Skeletal muscle tissue (tissue), 4 donors: Measurements from ENCODE around the gene HEATR9. TPM values are rescaled to one million over a fixed set of nuclear protein-coding genes. Genes with fewer than 3 reads are reported as not detected.

ENCODE experiments used
- H3K27ac ChIP-seq: one replicate; pipeline ENCODE4 v1.7.0; 2013; ENCODE audit warnings: mild to moderate bottlenecking, low read depth, low read length, inconsistent platforms
- H3K27me3 ChIP-seq, 3 donors: one replicate each; pipeline ENCODE4 v1.7.0; 2013; ENCODE audit warnings: low read length in 3 of 3; ENCODE audit not compliant: control insufficient read depth in 3 of 3, insufficient read depth in 3 of 3
- H3K36me3 ChIP-seq, 3 donors: one replicate each; pipeline ENCODE4 v1.7.0; 2013; ENCODE audit warnings: low read length in 3 of 3; ENCODE audit not compliant: control insufficient read depth in 3 of 3, insufficient read depth in 3 of 3
- H3K4me1 ChIP-seq, 3 donors: one replicate each; pipeline ENCODE4 v1.7.0; 2013; ENCODE audit warnings: low read length in 3 of 3, mild to moderate bottlenecking in 3 of 3; ENCODE audit not compliant: control insufficient read depth in 3 of 3, insufficient read depth in 3 of 3
- H3K4me3 ChIP-seq, 3 donors: one replicate each; pipeline ENCODE4 v1.7.0; 2013; ENCODE audit warnings: low read length in 3 of 3
- H3K9ac ChIP-seq, 3 donors: one replicate each; pipeline ENCODE4 v1.7.0; 2013; ENCODE audit warnings: low read length in 3 of 3, mild to moderate bottlenecking in 3 of 3, moderate library complexity in 2 of 3, low read depth in 1 of 3
- H3K9me3 ChIP-seq, 3 donors: one replicate each; pipeline ENCODE4 v1.7.0; 2013; ENCODE audit warnings: low read length in 3 of 3; ENCODE audit not compliant: control insufficient read depth in 3 of 3
- total RNA-seq: library from RNA; depleted of rRNA; stranded (reverse); fragments of >200 nt; gene quantifications from one replicate; pipeline ENCODE4 v1.2.3, GENCODE V29; 2014
- donor health status: Osteomylitis.

The HEATR9 gene
- total RNA-seq, 1 donor from 2014 or later: not detected

GRCh38 chr17:35844547-35844946 lies 24.1 kb downstream of the HEATR9 start:
- Histone ChIP-seq H3K9me3 (no peaks in the 10 kb centered on the region), H3K36me3 (peaks cover 49 to 72% (median 69%) of the 10 kb centered on the region in 3 donors)

GRCh38 chr17:35843698-35844097 lies 25.0 kb downstream of the HEATR9 start:
- Histone ChIP-seq H3K4me3 (no peak overlapping the region), H3K27me3 (no peaks in the 10 kb centered on the region), H3K9me3 (no peaks in the 10 kb centered on the region), H3K36me3 (peaks cover 51 to 71% (median 70%) of the 10 kb centered on the region in 3 donors), H3K4me1 (no peaks in the 10 kb centered on the region), H3K9ac (no peak overlapping the region), H3K27ac (no peak overlapping the region)

More at GRCh38 chr17:35844547-35844946, 24.1 kb downstream of the HEATR9 start:
- H3K27ac ChIP-seq: no peak overlapping the region
- H3K27me3 ChIP-seq: no peaks in the 10 kb centered on the region
- H3K9ac ChIP-seq: no peak overlapping the region
- H3K4me3 ChIP-seq: no peak overlapping the region
- no peaks in the 10 kb centered on the region for H3K4me1 ChIP-seq

GRCh38 chr17:35842239-35842638 lies 26.5 kb downstream of the HEATR9 start:
- Histone ChIP-seq H3K4me1 (no peaks in the 10 kb centered on the region), H3K9ac (no peak overlapping the region), H3K4me3 (no peak overlapping the region)

GRCh38 chr17:35841505-35841904 lies 27.2 kb downstream of the HEATR9 start:
- Histone ChIP-seq H3K27me3 (no peaks in the 10 kb centered on the region), H3K9me3 (no peaks in the 10 kb centered on the region), H3K4me3 (no peak overlapping the region), H3K4me1 (no peaks in the 10 kb centered on the region), H3K36me3 (peaks cover 61 to 80% (median 77%) of the 10 kb centered on the region in 3 donors), H3K27ac (no peak overlapping the region), H3K9ac (no peak overlapping the region)

More at GRCh38 chr17:35842239-35842638, 26.5 kb downstream of the HEATR9 start:
- Histone ChIP-seq H3K27me3 (no peaks in the 10 kb centered on the region), H3K36me3 (peaks cover 58 to 77% (median 74%) of the 10 kb centered on the region in 3 donors), H3K27ac (no peak overlapping the region), H3K9me3 (no peaks in the 10 kb centered on the region)

- H3K27ac ChIP-seq: no peak overlapping the region
- no peak overlapping the region for H3K9ac ChIP-seq
- H3K36me3 ChIP-seq: peaks cover 61 to 80% (median 77%) of the 10 kb centered on the region in 3 donors
- no peaks in the 10 kb centered on the region for H3K4me1 ChIP-seq
- no peak overlapping the region for H3K4me3 ChIP-seq
- no peaks in the 10 kb centered on the region for H3K9me3 ChIP-seq
- no peaks in the 10 kb centered on the region for H3K27me3 ChIP-seq
Observed at GRCh38 chr17:35841101-35841500, 27.6 kb downstream of the HEATR9 start.

GRCh38 chr17:35825206-35825605 lies 43.5 kb downstream of the HEATR9 start:
- no peaks in the 10 kb centered on the region for H3K4me1 ChIP-seq
- H3K4me3 ChIP-seq: no peak overlapping the region
- no peak overlapping the region for H3K9ac ChIP-seq
- peaks cover 6 to 41% (median 40%) of the 10 kb centered on the region in 3 donors for H3K36me3 ChIP-seq
- no peak overlapping the region for H3K27ac ChIP-seq
- no peaks in the 10 kb centered on the region for H3K27me3 ChIP-seq
- no peaks in the 10 kb centered on the region for H3K9me3 ChIP-seq

- Histone ChIP-seq H3K9ac (no peak overlapping the region), H3K9me3 (no peaks in the 10 kb centered on the region), H3K36me3 (peaks cover 13 to 42% (median 40%) of the 10 kb centered on the region in 3 donors), H3K27me3 (no peaks in the 10 kb centered on the region), H3K27ac (no peak overlapping the region), H3K4me3 (no peak overlapping the region), H3K4me1 (no peaks in the 10 kb centered on the region)
Observed at GRCh38 chr17:35821308-35821707, 47.4 kb downstream of the HEATR9 start.

GRCh38 chr17:35819455-35819854 lies 49.2 kb downstream of the HEATR9 start:
- Histone ChIP-seq H3K4me1 (peaks cover 0 to 4% (median 0%) of the 10 kb centered on the region in 3 donors), H3K36me3 (peaks cover 11 to 39% (median 34%) of the 10 kb centered on the region in 3 donors), H3K4me3 (no peak overlapping the region), H3K27ac (no peak overlapping the region), H3K27me3 (no peaks in the 10 kb centered on the region), H3K9me3 (no peaks in the 10 kb centered on the region), H3K9ac (no peak overlapping the region)

GRCh38 chr17:35817196-35817595 lies 51.5 kb downstream of the HEATR9 start:
- no peaks in the 10 kb centered on the region for H3K27me3 ChIP-seq
- no peak overlapping the region for H3K9ac ChIP-seq
- H3K4me1 ChIP-seq: peaks cover 0 to 4% (median 0%) of the 10 kb centered on the region in 3 donors
- no peak overlapping the region for H3K27ac ChIP-seq
- peaks cover 9 to 21% (median 16%) of the 10 kb centered on the region in 3 donors for H3K36me3 ChIP-seq
- no peak overlapping the region for H3K4me3 ChIP-seq
- no peaks in the 10 kb centered on the region for H3K9me3 ChIP-seq

GRCh38 chr17:35816723-35817122 lies 52.0 kb downstream of the HEATR9 start:
- H3K4me1 ChIP-seq: peaks cover 0 to 8% (median 2%) of the 10 kb centered on the region in 3 donors
- no peak overlapping the region for H3K27ac ChIP-seq
- no peak overlapping the region for H3K4me3 ChIP-seq
- no peaks in the 10 kb centered on the region for H3K27me3 ChIP-seq
- no peaks in the 10 kb centered on the region for H3K9me3 ChIP-seq
- peaks cover 9 to 21% (median 15%) of the 10 kb centered on the region in 3 donors for H3K36me3 ChIP-seq
- H3K9ac ChIP-seq: no peak overlapping the region
